Small intestine (tissue), 7 donors: Measurements from ENCODE around the gene SLC4A3. TPM values are rescaled to one million over a fixed set of nuclear protein-coding genes. Genes with fewer than 3 reads are reported as not detected.

ENCODE experiments used
- DNase-seq, 2 donors: peaks; one replicate each; pipeline versions ENCODE4 v3.0.0 to v3.0.0-alpha.2; 2013
- FAIRE-seq: peaks from 2 replicates; lab custom pipeline; 2012; peaks lifted over from hg19 to GRCh38; lab: Jason Lieb, UNC
- H3K27ac ChIP-seq, 3 donors: one replicate each; pipeline ENCODE4 v1.5.1; 2013; ENCODE audit warnings: low read length in 2 of 3, mild to moderate bottlenecking in 2 of 3, control low read depth in 1 of 3, inconsistent platforms in 1 of 3, low read depth in 1 of 3, moderate library complexity in 1 of 3
- H3K27me3 ChIP-seq, 3 donors: one replicate each; pipeline ENCODE4 v1.6.1; 2013; ENCODE audit warnings: low read length in 3 of 3, inconsistent platforms in 1 of 3; ENCODE audit not compliant: control insufficient read depth in 3 of 3, insufficient read depth in 3 of 3
- H3K36me3 ChIP-seq, 3 donors: one replicate each; pipeline ENCODE4 v1.6.1; 2013; ENCODE audit warnings: low read length in 3 of 3, inconsistent platforms in 1 of 3, low read depth in 1 of 3, mild to moderate bottlenecking in 1 of 3, moderate library complexity in 1 of 3; ENCODE audit not compliant: control insufficient read depth in 3 of 3, insufficient read depth in 2 of 3
- H3K4me1 ChIP-seq, 3 donors: one replicate each; pipeline ENCODE4 v1.6.1; 2013; ENCODE audit warnings: low read length in 2 of 3, inconsistent platforms in 1 of 3, low read depth in 1 of 3, mild to moderate bottlenecking in 1 of 3, moderate library complexity in 1 of 3; ENCODE audit not compliant: control insufficient read depth in 3 of 3, insufficient read depth in 2 of 3
- H3K4me3 ChIP-seq, 3 donors: one replicate each; pipeline ENCODE4 v1.5.1; 2013; ENCODE audit warnings: low read length in 3 of 3, control low read depth in 1 of 3, inconsistent platforms in 1 of 3, low read depth in 1 of 3, mild to moderate bottlenecking in 1 of 3, moderate library complexity in 1 of 3
- H3K9me3 ChIP-seq, 2 donors: one replicate each; pipeline ENCODE4 v1.6.1; 2013; ENCODE audit warnings: low read depth in 1 of 2, low read length in 1 of 2; ENCODE audit not compliant: control insufficient read depth in 2 of 2, insufficient read depth in 1 of 2
- WGBS, 3 donors: extraction: QIAGEN DNeasy Blood & Tissue Kit; methylation state at CpG; one replicate each; pipeline ENCODE4 v1.1.7; 2013; 5-methylcytosine and 5-hydroxymethylcytosine counted together
- polyA plus RNA-seq, 4 donors: library from polyadenylated mRNA; stranded (reverse) in 3 of 4; unstranded in 1 of 4; fragments of 200-250 nt in 3 of 4; fragments of 120-200 nt in 1 of 4; gene quantifications; one replicate each; pipeline versions ENCODE4 v1.2.1 to v1.2.3, GENCODE V29; 2013
- donor health status: healthy with polysubstance abuse.
- donor health status: control.
- donor health status: control.
- donor health status: Bipolar disorder and iron deficiency.
- donor health status: healthy.

Gene SLC4A3
- polyA plus RNA-seq, 4 donors, result 1.0 to 2.2 (median 1.1) TPM; not detected in 1

DNA sequence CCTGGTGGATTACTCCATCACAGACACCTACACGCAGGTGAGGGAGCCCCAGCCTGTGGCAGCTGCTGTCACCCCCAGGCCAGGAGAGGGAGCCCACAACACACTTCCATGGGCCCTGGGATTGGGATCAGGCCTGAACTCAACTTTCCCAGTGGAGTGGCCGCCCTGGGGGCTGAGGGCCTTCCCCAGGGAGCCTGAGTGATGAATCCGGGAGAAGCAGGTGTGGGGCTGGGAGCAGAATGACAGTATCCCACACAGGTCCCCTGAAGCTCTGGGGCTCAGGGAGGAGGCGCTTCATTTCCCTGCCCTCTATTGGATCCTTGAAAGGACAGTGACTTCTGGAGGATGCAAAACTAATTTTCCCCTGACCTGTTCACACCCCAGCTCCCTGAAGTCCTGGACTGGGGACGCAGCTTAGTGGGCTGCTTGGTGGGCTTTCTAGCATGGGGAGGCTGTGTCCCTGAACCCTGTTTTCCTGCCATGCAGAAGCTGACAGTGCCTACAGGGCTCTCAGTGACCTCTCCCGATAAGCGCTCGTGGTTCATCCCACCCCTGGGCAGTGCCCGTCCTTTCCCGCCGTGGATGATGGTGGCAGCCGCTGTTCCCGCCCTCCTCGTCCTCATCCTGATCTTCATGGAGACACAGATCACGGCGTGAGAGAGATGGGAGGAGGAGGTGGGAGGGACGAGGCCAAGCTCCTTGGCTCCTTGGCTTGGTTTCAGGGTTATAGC is 11.0 kb downstream of the SLC4A3 start:
- H3K4me3 ChIP-seq, result no peak overlapping the region
- peaks cover 0 to 4% (median 0%) of the 10 kb centered on the region in 3 donors for H3K4me1 ChIP-seq
- no peak overlapping the region for H3K27ac ChIP-seq
- no peak for DNase-seq
- peaks cover 0 to 2% (median 0%) of the 10 kb centered on the region in 3 donors for H3K36me3 ChIP-seq
- FAIRE-seq, result no peak
- WGBS, 3 donors, result 73 to 83% (median 76%) methylated on average over 17 of the region's 17 CpGs
- no peaks in the 10 kb centered on the region for H3K9me3 ChIP-seq
- no peaks in the 10 kb centered on the region for H3K27me3 ChIP-seq

DNA sequence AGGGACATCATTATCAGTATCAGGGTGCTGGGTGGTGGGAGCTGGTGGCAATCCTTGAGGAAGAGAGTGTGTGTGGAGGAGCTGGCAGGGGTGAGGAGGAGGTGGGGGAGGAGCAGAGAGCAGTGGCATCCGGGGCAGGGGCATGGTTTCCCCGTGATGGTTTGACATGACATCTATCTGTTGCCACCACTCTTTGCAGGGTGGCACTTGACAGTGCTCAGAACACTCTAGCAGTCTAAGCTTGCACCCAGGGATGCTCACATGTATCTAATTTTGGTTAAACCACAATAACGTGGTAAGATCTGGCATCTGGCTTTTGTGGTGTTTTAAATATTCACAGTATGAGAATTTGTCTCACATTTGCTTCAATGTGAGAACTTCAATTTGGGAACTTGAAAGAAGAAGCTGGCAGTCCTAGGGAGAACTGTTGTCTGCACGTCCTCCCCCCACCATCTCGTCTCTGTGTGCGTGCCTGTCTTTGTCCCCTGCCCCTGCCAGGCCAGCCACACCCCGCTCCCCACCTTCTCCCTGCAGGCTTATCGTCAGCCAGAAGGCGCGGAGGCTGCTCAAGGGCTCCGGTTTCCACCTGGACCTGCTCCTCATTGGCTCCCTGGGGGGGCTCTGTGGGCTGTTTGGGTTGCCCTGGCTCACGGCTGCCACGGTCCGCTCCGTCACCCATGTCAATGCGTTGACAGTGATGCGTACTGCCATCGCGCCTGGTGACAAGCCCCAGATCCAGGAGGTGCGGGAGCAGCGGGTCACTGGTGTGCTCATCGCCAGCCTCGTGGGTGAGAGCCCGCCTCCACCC is 11.7 kb downstream of the SLC4A3 start:
- Histone ChIP-seq H3K27me3 (no peaks in the 10 kb centered on the region), H3K4me1 (peaks cover 0 to 4% (median 0%) of the 10 kb centered on the region in 3 donors), H3K9me3 (no peaks in the 10 kb centered on the region), H3K4me3 (no peak overlapping the region), H3K36me3 (peaks cover 0 to 2% (median 0%) of the 10 kb centered on the region in 3 donors), H3K27ac (no peak overlapping the region)
- 53 to 74% (median 63%) methylated on average over 24 of the region's 24 CpGs for WGBS, 3 donors
- DNase-seq, result no peak
- no peak for FAIRE-seq

DNA sequence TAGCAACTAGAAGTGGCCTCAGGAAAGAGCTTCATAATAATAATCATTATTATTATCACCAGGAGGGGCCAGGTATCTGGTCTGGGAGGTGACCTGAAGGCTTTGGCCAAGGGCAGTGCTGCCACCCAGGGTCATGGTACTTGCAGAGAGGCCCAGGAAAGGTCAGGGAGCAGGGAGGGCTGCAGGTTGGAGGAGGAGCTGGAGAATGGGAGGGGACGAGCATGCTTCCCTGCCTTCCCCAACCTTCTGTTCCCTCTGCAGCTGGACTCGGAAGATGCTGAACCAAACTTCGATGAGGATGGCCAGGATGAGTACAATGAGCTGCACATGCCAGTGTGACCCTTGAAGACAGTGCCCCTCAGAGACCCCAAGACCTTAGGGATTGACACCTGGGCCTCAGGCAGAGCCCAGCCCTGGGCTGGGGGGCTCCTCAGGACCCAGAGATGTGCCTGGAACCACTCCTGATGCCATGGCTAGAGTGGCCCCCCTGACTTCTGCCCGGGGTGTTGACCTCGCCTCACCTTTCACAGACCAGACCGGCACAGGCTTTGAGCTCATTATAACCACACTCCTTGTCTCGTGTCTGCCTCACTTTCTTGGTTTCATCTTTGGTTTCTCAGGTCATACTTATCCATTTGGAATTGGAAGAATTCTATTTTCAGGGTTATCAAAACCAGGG is 14.1 kb downstream of the SLC4A3 start:
- H3K36me3 ChIP-seq, result no peaks in the 10 kb centered on the region
- no peak for DNase-seq
- no peaks in the 10 kb centered on the region for H3K27me3 ChIP-seq
- no peak for FAIRE-seq
- peaks cover 0 to 9% (median 0%) of the 10 kb centered on the region in 3 donors for H3K4me1 ChIP-seq
- H3K4me3 ChIP-seq, result no peak overlapping the region
- 66 to 79% (median 70%) methylated on average over 7 of the region's 7 CpGs for WGBS, 3 donors
- H3K9me3 ChIP-seq, result no peaks in the 10 kb centered on the region
- H3K27ac ChIP-seq, result no peak overlapping the region

DNA sequence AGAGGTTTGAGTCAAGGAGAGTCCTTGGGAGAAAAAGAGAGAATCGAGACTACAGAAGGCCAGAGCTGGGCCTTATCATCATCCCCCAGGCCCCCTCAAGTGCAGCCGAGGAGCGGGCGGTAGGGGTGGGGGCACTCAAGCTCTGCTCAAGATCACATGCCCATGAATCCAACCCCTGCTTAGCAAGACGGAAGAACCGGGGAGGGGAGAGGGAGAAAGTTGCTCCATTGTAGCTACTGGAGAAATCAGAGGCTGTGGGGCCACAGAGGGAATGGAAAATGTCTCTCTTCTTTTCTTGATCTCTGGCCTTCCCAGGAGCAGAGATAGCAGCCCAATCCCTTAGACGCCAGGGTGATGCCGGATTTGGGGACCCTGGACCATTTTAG is 14.6 kb downstream of the SLC4A3 start:
- Histone ChIP-seq H3K4me1 (peaks cover 0 to 9% (median 0%) of the 10 kb centered on the region in 3 donors), H3K36me3 (no peaks in the 10 kb centered on the region), H3K9me3 (no peaks in the 10 kb centered on the region), H3K27me3 (no peaks in the 10 kb centered on the region), H3K27ac (no peak overlapping the region), H3K4me3 (no peak overlapping the region)
- DNase-seq, result peak in 1 of 2 donors; percentile 11
- 60 to 66% (median 61%) methylated on average over 8 of the region's 8 CpGs for WGBS, 3 donors
- no peak for FAIRE-seq

DNA sequence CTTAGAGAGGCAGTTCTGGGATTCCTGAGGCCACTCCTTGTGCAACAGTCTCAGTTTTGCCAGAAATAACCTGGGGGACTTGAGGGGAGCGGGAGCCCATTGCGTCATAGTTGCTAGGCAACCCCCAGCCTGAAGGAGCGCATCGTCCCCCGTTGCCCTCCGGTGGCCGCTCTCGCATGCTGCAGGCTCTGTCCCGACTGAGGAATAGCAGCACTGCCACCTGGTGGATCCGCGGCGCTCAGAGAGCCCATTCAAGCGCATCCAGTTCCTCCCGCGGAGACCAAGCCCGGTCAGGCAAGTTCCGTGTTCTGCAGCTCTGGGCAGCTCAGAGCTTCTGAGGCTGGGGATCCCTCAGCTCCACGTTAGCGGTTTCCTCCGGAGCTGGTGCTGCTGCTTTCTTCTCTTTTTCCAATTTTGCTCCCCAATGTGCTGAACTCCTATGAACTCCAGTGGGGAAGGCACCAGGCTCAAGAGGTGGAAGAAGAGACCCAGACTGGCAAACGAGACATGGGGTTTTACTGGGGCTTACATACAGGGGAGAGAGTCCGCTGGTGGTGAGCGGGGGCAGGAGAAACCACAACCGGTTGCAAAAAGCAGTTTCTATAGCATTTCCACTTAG is 15.1 kb downstream of the SLC4A3 start:
- peaks cover 0 to 9% (median 0%) of the 10 kb centered on the region in 3 donors for H3K4me1 ChIP-seq
- H3K27me3 ChIP-seq, result no peaks in the 10 kb centered on the region
- 9 to 12% (median 9%) methylated on average over 24 of the region's 24 CpGs for WGBS, 3 donors
- H3K36me3 ChIP-seq, result no peaks in the 10 kb centered on the region
- peak; percentile 90 to 96 for DNase-seq
- H3K4me3 ChIP-seq, result no peak overlapping the region
- FAIRE-seq, result no peak
- H3K9me3 ChIP-seq, result no peaks in the 10 kb centered on the region
- no peak overlapping the region for H3K27ac ChIP-seq

DNA sequence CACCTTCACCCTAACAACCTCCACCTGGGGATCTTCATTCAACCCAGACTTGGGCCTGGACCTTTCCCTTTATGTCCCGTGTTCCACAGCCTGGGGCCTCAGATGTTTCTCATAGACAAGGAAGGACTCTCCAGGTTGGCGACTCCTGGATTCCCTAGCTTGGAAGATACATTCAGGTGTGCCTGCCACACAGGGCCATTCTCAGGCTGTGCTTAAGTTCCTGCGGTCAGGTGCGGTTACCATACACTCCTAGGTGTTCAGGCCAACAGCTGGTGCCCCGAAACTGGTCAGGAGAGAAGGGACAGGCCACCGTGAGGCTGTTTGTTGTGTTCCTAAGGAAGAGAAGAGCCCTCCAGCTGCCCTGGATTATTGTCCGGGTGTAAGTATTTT is 15.6 kb downstream of the SLC4A3 start:
- 78 to 90% (median 80%) methylated on average over 7 of the region's 7 CpGs for WGBS, 3 donors
- H3K4me1 ChIP-seq, result peaks cover 0 to 9% (median 0%) of the 10 kb centered on the region in 3 donors
- H3K4me3 ChIP-seq, result no peak overlapping the region
- DNase-seq, result no peak
- no peaks in the 10 kb centered on the region for H3K36me3 ChIP-seq
- no peaks in the 10 kb centered on the region for H3K9me3 ChIP-seq
- no peak for FAIRE-seq
- H3K27me3 ChIP-seq, result no peaks in the 10 kb centered on the region
- no peak overlapping the region for H3K27ac ChIP-seq

DNA sequence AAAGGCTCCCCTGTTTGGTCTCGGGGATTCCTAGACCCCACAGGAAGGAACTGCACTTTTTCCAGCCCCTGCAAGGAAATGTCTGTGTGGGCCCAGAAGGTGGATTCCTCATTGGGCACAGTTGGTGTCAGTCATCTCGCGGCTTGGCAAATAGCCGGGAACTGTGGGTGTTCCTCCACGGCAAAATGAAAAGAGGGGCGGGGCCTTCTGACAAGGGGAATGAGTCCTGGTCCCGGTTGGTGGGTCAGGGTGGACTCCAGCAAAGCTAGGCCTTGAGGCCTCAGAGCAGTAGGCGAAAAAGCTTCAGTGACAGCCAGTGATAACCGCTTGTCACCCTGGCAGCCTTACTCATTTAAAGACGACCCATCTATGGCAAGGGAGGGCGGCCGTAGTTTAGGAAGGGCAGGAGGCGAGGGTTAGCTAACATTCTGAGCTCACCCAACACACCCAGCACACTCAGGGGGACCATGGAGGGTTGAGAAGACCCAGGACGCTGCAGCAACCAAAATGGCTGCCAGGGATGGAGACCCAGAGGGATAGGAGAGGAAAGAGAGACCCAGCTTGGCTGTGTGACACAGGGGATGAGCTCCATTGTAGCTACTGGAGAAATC is 16.5 kb downstream of the SLC4A3 start:
- no peak overlapping the region for H3K4me3 ChIP-seq
- H3K36me3 ChIP-seq, result no peaks in the 10 kb centered on the region
- no peak overlapping the region for H3K27ac ChIP-seq
- no peak for DNase-seq
- no peak for FAIRE-seq
- H3K27me3 ChIP-seq, result no peaks in the 10 kb centered on the region
- H3K9me3 ChIP-seq, result no peaks in the 10 kb centered on the region
- 81 to 89% (median 83%) methylated on average over 14 of the region's 14 CpGs for WGBS, 3 donors
- H3K4me1 ChIP-seq, result peaks cover 0 to 9% (median 0%) of the 10 kb centered on the region in 3 donors
